ENCODE data around the gene CT45A3. TPM values are rescaled to one million over a fixed set of nuclear protein-coding genes. Genes with fewer than 3 reads are reported as not detected.
"Not testable (repeated sequence)": the region's sequence is repeated elsewhere in the genome, so short reads cannot be mapped to it uniquely, and the experiment has no call there.

CT45A3 gene
- total RNA-seq, 4 donors from 2014 or later, result not detected

- 88 to 100% methylated on average over 2 to 20 of the region's 20 CpGs for WGBS, 2 donors
- DNase-seq (ENCODE audit: low spot score in 2 of 2), result no peak
- H3K4me3 ChIP-seq (ENCODE audit: low read depth, poor library complexity, severe bottlenecking), result no peak overlapping the region
- TF ChIP-seq, protein P1, sequence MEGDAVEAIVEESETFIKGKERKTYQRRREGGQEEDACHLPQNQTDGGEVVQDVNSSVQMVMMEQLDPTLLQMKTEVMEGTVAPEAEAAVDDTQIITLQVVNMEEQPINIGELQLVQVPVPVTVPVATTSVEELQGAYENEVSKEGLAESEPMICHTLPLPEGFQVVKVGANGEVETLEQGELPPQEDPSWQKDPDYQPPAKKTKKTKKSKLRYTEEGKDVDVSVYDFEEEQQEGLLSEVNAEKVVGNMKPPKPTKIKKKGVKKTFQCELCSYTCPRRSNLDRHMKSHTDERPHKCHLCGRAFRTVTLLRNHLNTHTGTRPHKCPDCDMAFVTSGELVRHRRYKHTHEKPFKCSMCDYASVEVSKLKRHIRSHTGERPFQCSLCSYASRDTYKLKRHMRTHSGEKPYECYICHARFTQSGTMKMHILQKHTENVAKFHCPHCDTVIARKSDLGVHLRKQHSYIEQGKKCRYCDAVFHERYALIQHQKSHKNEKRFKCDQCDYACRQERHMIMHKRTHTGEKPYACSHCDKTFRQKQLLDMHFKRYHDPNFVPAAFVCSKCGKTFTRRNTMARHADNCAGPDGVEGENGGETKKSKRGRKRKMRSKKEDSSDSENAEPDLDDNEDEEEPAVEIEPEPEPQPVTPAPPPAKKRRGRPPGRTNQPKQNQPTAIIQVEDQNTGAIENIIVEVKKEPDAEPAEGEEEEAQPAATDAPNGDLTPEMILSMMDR (IDR thresholded peaks at IDR 0.05), result no peak
- no peak for TF ChIP-seq POLR2A (IDR thresholded peaks at IDR 0.05)
- intact Hi-C loops (cut with DNase I; ENCODE audit: low total_unique reads), result no loop called here
Measured at GRCh38 chrX:135713795-135714194, 54.2 kb downstream of the CT45A3 start.

- intact Hi-C loops (cut with DNase I; ENCODE audit: low total_unique reads), result not testable (repeated sequence)
Measured at GRCh38 chrX:135713183-135713689, 54.8 kb downstream of the CT45A3 start, which contains the start of gene CT45A1. Gene CT45A1 (plus strand): TSS chrX:135713639. CDS start chrX:135718941, 5,302 bp downstream.

More at GRCh38 chrX:135713183-135713689, 54.8 kb downstream of the CT45A3 start, which contains the start of gene CT45A1:
- 79 to 94% methylated on average over 5 of the region's 15 CpGs for WGBS, 2 donors
- not testable (repeated sequence) for DNase-seq (ENCODE audit: low spot score in 2 of 2); H3K4me3 ChIP-seq (ENCODE audit: low read depth, poor library complexity, severe bottlenecking)

Other genes starting within 250 kb of the CT45A3 start
- gene INTS6L, start 247.5 kb downstream of the CT45A3 start, total RNA-seq, result 10 to 100 TPM in 1 of 4 donors, 1 to 10 TPM in 3; 7.4 to 10.8 (median 9.0) TPM
- not detected for gene CT45A1, start 54.6 kb downstream of the CT45A3 start, total RNA-seq
- gene CT45A5, start 17.3 kb upstream of the CT45A3 start, total RNA-seq, result not detected
- not detected for gene CT45A6, start 34.6 kb upstream of the CT45A3 start, total RNA-seq
- not detected for gene CT45A2, start 51.8 kb upstream of the CT45A3 start, total RNA-seq
- gene CT45A7, start 69.1 kb upstream of the CT45A3 start, total RNA-seq, result not detected
- not detected for gene CT45A8, start 86.3 kb upstream of the CT45A3 start, total RNA-seq
- gene CT45A9, start 103.6 kb upstream of the CT45A3 start, total RNA-seq, result not detected
- gene CT45A10, start 125.3 kb upstream of the CT45A3 start, total RNA-seq, result not detected
- not detected for gene SAGE1, start 125.5 kb upstream of the CT45A3 start, total RNA-seq
- gene MMGT1, start 205.8 kb upstream of the CT45A3 start, total RNA-seq, result 10 to 100 TPM; 17.3 to 25.3 (median 21.2) TPM
- gene SLC9A6, start 217.2 kb upstream of the CT45A3 start, total RNA-seq, result 10 to 100 TPM; 11.6 to 18.1 (median 17.2) TPM